GM21619 (cell line): ENCODE data around the gene ELANE.

Experiments
- ATAC-seq: cut with Tn5 transposase; IDR thresholded peaks from one replicate; pipeline ENCODE4 v1.9.1; 2021; ENCODE audit not compliant: unreplicated experiment

ELANE gene

DNA sequence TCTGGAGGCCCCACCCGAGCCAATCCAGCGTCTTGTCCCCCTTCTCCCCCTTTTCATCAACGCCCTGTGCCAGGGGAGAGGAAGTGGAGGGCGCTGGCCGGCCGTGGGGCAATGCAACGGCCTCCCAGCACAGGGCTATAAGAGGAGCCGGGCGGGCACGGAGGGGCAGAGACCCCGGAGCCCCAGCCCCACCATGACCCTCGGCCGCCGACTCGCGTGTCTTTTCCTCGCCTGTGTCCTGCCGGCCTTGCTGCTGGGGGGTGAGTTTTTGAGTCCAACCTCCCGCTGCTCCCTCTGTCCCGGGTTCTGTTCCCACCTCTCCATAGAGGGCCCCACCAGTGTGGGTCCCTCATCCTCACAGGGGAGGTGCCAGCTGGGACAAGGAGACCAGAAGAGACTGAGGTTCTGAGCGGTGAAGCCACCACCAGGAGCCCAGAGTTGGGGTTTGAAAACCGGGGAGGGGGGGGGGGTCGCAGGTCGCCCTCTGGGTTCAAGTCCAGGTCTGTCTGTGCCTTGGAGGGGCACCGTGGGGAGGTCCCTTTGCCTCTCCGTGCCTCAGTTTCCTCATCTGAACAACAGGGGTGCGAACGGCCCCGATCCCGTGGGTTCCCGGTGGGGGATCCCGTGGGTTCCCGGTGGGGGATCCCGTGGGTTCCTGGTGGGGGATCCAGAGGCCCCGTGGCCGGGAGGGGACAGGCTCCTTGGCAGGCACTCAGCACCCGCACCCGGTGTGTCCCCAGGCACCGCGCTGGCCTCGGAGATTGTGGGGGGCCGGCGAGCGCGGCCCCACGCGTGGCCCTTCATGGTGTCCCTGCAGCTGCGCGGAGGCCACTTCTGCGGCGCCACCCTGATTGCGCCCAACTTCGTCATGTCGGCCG, at the start of gene ELANE:
Gene ELANE (plus strand): TSS at position 168 of the 878 bp plus-strand sequence. CDS start 26 bp downstream, at position 194.
- no peak for ATAC-seq

DNA sequence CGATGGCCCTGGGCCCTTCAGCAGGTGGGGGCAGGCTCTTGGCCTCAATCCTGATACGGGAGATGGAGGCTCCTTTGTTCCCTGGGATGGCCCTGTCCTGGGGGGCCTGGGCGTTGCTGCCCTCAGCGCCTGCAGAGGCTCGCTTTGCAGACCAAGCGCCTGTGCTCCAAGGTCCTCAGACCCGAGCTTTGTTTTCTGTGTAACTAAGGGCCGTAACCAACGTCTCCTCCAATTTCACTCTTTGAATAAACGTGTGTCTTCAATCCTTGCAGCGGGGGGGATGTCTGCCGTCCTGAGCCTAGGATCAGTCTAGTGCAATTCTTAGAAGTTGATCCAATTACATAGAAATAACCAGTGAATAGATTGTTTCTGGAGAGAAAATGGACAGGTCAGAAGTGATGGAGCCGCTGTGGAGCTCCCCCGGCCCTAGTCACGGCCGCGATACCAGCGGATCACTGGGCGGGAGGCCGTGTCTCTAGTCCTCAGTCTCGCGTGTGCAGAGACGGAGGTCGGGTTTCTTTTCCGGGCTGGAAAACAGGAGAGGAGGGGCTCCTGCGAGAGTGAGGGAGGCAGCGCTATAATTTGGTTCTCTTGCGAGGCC, 49.5 kb upstream of the ELANE start:
- ATAC-seq = no peak

GRCh38 chr19:803099-803561, 49.0 kb upstream of the ELANE start:
- no peak for ATAC-seq

GRCh38 chr19:803686-804418, 48.3 kb upstream of the ELANE start:
- ATAC-seq = no peak

- no peak for ATAC-seq
Measured at GRCh38 chr19:804419-805165, 47.5 kb upstream of the ELANE start.

DNA sequence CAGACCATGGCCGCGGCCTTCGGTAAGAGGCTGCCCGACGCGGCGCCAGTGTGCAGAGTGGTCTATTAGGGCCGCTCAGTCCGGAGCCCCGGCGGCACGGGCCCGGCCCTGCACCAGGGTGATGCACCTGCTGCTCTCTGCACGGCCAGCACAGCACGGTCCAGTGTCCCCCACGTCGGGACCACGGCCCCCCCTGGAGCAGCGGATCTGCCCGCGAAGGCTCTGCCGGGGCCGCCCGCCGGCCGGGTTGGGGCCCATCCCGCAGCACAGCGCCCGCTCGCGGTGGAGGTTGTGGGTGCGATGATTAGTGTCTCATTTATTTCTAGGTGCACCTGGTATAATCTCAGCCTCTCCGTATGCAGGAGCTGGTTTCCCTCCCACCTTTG, 46.9 kb upstream of the ELANE start:
- ATAC-seq = no peak

DNA sequence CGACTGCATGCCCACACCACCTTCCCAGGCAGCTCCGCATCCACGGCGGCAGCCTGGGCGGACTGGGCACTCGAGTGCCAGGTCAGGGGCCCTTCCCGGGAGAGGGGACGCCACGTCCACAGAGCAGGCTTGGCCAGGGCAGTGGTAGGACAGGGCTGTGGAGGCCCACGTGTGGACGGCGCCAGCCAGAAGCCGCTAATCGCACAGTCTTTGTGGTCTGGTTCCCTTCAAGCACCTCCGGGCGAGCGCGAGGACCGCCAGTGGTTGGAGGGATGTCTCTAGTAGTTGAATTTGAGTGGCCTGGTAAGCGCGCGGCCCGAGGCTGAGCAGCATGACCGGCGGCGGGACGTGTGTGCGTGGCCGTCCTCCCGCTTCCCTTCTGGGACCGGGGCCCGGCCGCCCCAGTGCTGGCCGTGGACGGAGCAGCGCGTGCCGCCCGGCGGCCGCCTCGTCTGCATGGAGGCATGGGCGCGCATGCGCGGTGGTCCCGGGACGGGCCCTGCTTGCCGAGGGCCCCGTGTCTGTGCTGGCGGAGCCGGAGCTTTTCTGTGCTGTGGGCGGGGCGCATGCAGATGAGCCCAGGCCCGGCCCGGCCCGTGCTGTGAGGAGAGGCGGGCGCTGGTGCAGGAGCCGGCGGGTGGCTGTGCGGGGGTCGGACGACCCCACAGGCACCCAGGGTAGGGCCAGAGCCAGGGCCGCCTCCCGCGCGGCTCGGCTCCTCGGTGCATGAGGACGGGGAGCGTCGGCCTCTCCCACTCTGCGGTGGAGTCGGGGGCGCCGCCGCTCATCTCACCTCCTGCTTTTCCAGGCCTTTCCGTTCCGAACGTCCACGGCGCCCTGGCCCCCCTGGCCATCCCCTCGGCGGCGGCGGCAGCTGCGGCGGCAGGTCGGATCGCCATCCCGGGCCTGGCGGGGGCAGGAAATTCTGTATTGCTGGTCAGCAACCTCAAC, 46.2 kb upstream of the ELANE start:
- ATAC-seq = no peak

DNA sequence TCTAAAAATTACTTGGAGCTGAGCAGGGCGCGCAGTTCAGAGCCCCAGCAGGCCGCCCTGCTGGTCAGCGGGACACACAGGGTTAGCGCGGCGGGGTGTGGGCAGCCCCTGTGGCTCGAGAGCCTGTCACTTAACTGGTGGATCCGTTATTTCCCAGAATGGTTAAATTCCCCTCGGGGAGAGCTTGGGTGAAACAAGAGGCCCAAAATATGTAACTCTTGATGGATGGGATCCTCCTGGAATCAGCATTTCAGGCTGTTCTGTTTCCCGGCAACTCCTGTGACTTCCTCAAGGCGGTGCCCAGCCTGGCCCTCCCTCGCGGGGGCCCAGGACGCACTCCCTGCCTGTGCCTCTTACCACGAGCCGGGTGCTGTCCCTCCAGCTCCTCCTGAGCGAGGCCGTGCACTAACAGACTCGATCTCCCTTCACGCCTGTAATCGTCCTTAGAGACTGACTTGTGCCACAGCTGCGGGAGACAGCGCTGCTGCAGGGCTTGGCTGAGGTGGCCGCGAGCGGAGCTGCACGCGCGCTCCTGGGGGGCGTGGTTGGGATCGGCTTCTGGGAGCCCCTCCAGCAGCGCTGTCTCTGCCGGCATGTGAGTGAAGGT, 45.2 kb upstream of the ELANE start:
- ATAC-seq = no peak

GRCh38 chr19:807627-808422, 44.3 kb upstream of the ELANE start:
- ATAC-seq = no peak

GRCh38 chr19:808423-808775, 43.7 kb upstream of the ELANE start:
- no peak for ATAC-seq

- ATAC-seq = no peak
Measured at GRCh38 chr19:810077-810855, 41.8 kb upstream of the ELANE start.

- no peak for ATAC-seq
Measured at GRCh38 chr19:810883-811489, 41.1 kb upstream of the ELANE start.

DNA sequence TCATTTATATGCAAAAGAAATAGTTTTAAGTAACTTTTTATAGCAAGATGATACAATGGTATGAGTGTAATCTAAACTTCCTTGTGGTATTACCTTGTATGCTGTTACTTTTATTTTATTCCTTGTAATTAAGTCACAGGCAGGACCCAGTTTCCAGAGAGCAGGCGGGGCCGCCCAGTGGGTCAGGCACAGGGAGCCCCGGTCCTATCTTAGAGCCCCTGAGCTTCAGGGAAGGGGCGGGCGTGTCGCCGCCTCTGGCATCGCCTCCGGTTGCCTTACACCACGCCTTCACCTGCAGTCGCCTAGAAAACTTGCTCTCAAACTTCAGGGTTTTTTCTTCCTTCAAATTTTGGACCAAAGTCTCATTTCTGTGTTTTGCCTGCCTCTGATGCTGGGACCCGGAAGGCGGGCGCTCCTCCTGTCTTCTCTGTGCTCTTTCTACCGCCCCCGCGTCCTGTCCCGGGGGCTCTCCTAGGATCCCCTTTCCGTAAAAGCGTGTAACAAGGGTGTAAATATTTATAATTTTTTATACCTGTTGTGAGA, 40.5 kb upstream of the ELANE start:
- ATAC-seq = no peak

DNA sequence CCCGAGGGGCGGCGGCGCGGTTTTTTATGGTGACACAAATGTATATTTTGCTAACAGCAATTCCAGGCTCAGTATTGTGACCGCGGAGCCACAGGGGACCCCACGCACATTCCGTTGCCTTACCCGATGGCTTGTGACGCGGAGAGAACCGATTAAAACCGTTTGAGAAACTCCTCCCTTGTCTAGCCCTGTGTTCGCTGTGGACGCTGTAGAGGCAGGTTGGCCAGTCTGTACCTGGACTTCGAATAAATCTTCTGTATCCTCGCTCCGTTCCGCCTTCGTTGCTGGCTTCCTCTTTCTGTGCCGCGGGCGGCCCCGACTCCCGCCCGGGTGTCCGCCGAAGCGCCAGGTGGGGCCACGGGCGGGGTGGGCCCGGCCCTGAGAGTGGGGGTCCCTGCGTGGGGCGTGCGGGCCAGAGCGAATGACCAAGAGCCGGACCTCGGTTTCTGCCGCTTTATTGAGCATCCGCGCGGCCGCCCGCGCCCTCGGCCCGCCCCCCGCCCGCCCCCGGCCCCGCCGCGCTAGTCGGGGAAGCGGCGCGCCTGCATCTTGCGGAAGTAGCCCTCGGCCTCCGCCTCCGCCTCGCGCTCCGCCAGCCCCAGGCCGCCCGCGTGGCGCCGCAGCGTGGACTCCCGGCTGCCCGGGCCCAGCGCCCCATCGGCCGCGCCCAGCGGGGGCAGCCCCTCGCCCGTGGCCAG, 39.9 kb upstream of the ELANE start:
- no peak for ATAC-seq

DNA sequence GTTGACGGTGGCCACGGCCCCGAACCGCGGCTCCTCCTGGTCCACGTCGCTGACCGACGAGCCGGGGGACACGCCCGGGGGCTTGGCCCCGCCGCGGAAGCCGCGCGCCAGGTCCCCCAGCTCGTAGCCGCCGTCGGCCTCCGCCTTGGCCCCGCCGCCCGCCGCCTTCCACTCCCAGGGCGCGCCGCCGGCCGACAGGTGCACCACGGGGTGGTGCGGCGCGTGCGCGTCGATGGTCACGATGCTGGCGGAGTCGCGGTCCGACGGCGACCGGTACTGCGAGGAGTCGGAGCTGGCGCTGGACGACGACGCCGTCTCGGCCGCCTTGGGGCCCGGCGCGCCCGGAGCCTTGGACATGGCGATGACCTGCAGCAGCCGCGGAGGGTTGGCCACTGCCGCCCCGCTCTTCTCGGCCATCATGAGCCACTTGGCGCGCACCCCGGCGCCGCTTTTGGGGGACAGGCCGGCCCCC, 39.3 kb upstream of the ELANE start:
- ATAC-seq = no peak
